ENCODE results near the gene ELAVL2. TPM values are rescaled to one million over a fixed set of nuclear protein-coding genes. Genes with fewer than 3 reads are reported as not detected.

The ELAVL2 gene
- total and polyA plus RNA-seq, 2 of the 4 experiments (the other 2 are of a cell fraction) = 0.36 TPM; not detected in 1

GRCh38 chr9:23750808-23751207, 75.2 kb downstream of the ELAVL2 start:
- Histone ChIP-seq H3K18ac (ENCODE audit: low read depth, low read length) (no peak overlapping the region), H2BK5ac (ENCODE audit: low read depth, low read length, poor library complexity, severe bottlenecking) (no peak overlapping the region), H2AK5ac (ENCODE audit: low read depth, low read length) (no peak overlapping the region), H3K4me2 (ENCODE audit: low read depth, low read length) (no peak overlapping the region), H4K20me1 (ENCODE audit: insufficient read depth, low read length) (no peaks in the 10 kb centered on the region), H4K5ac (ENCODE audit: low read depth, low read length) (no peak overlapping the region), H3K4me3 (ENCODE audit: insufficient read depth, low read depth, low read length) (no peak overlapping the region), H2BK20ac (ENCODE audit: low read depth, low read length) (no peak overlapping the region), H3K4me1 (ENCODE audit: control insufficient read depth, insufficient read depth, low read length) (no peaks in the 10 kb centered on the region), H3K79me1 (ENCODE audit: low read depth in 1 of 2, low read length in 2 of 2) (no peaks in the 10 kb centered on the region), H3K9me3 (ENCODE audit: control insufficient read depth, insufficient read depth, low read length) (peaks cover 6% of the 10 kb centered on the region; the same call in 1 of the 2 replicates), H3K23ac (ENCODE audit: low read depth, low read length) (no peak overlapping the region), H4K8ac (ENCODE audit: low read depth in 2 of 2, low read length in 2 of 2) (no peak overlapping the region), H4K91ac (ENCODE audit: insufficient read depth, low read depth, low read length) (no peak overlapping the region), H3K14ac (replicated peaks; ENCODE audit: low read depth, low read length) (no peak overlapping the region), H2BK120ac (ENCODE audit: low read depth, low read length) (no peak overlapping the region), H3K9ac (ENCODE audit: low read depth, low read length) (no peak overlapping the region), H2AFZ (replicated peaks; ENCODE audit: low read length, poor library complexity) (no peak overlapping the region), H3K27ac (ENCODE audit: insufficient read depth, low read length) (no peak overlapping the region), H2BK15ac (ENCODE audit: low read depth, low read length) (no peak overlapping the region), H3K9me1 (ENCODE audit: insufficient read depth, low read length) (no peaks in the 10 kb centered on the region), H2AK9ac (replicated peaks; ENCODE audit: low read depth, low read length, poor library complexity) (no peak overlapping the region), H3K4ac (ENCODE audit: low read depth, low read length) (no peak overlapping the region), H3K27me3 (ENCODE audit: control insufficient read depth, insufficient read depth, low read length) (no peaks in the 10 kb centered on the region), H3K36me3 (ENCODE audit: control insufficient read depth, insufficient read depth, low read length) (no peaks in the 10 kb centered on the region), H3K56ac (ENCODE audit: extremely low read depth, insufficient read depth, low read length) (no peak overlapping the region)
- no peak for TF ChIP-seq MAFK (IDR thresholded peaks at IDR 0.05; ENCODE audit: low read depth, low read length)
- TF ChIP-seq CTCF (conservative IDR thresholded peaks at IDR 0.05; ENCODE audit: low read depth, low read length) = no peak
- no peak for TF ChIP-seq MAZ (IDR thresholded peaks at IDR 0.05; ENCODE audit: borderline replicate concordance, low read depth, low read length)
- in situ Hi-C loops (cut with MboI; ENCODE audit: low sequenced_read_pairs) (no loop called here), intact Hi-C loops (cut with micrococcal nuclease) (no loop called here), dilution Hi-C loops (cut with HindIII; ENCODE audit: low sequenced_read_pairs, unreplicated experiment) (no loop called here)
- ATAC-seq (ENCODE audit: low read depth) (no peak), DNase-seq (no peak)
- no TSS peak for BruUV-seq (replicated peaks)
- CTCF ChIA-PET = no interaction called here
- POLR2A ChIA-PET (ENCODE audit: unreplicated experiment) = no interaction called here
- WGBS, 2 experiments (ENCODE audit: extremely low coverage in 2 of 2, insufficient read length in 1 of 2) = no CpG with 5 or more reads among the region's 3 CpGs
